Peyer's patch (tissue), 4 donors: ENCODE measurements around the gene DIAPH2. TPM values are rescaled to one million over a fixed set of nuclear protein-coding genes. Genes with fewer than 3 reads are reported as not detected.

Experiments
- DNase-seq, 3 donors: peaks; one replicate each; pipeline ENCODE4 v3.0.0-alpha.2; 2017 to 2019
- H3K27ac ChIP-seq, 4 donors: fragments of 200-600 bp; sonication (generic); one replicate each; pipeline ENCODE4 v1.5.1; 2016 to 2019
- H3K27me3 ChIP-seq, 2 donors: fragments of 200-600 bp; sonication (generic); one replicate each; pipeline ENCODE4 v1.5.1; 2019
- H3K36me3 ChIP-seq, 3 donors: fragments of 200-600 bp; sonication (generic); one replicate each; pipeline ENCODE4 v1.5.1; 2016 to 2019
- H3K4me1 ChIP-seq, 4 donors: fragments of 200-600 bp; sonication (generic); one replicate each; pipeline ENCODE4 v1.5.1; 2016 to 2019
- H3K4me3 ChIP-seq, 4 donors: fragments of 200-600 bp; sonication (generic); 1 replicate in 3 of 4; 2 replicates in 1 of 4; pipeline ENCODE4 v1.5.1; 2016 to 2019; ENCODE audit warnings: mild to moderate bottlenecking in 1 of 4
- H3K9me3 ChIP-seq, 4 donors: fragments of 200-600 bp; sonication (generic); one replicate each; pipeline ENCODE4 v1.5.1; 2016 to 2019; ENCODE audit warnings: mild to moderate bottlenecking in 1 of 4
- POLR2A ChIP-seq, 2 donors: fragments of 450-650 bp; IDR thresholded peaks; one replicate each; pipeline ENCODE4 v1.5.1; 2017; ENCODE audit warnings: antibody characterized with exemption in 2 of 2, mild to moderate bottlenecking in 2 of 2, moderate library complexity in 2 of 2
- total RNA-seq, 4 donors: library from RNA; depleted of rRNA; stranded (reverse); fragments of >200 nt; gene quantifications; one replicate each; pipeline ENCODE4 v1.1.0, GENCODE V29; 2016
- TF ChIP-seq, protein P1 (sequence below), 6 experiments: fragments of 450-650 bp in 4 of 6; fragments of 200-600 bp in 2 of 6; sonication (generic) in 1 of 6; IDR thresholded peaks; one replicate each; pipeline ENCODE4 v1.5.1; 2017 to 2019; ENCODE audit warnings: antibody characterized with exemption in 6 of 6, mild to moderate bottlenecking in 3 of 6, moderate library complexity in 1 of 6

Gene DIAPH2
- total RNA-seq, 4 donors from 2014 or later = 15.1 to 114 (median 33.0) TPM

DNA sequence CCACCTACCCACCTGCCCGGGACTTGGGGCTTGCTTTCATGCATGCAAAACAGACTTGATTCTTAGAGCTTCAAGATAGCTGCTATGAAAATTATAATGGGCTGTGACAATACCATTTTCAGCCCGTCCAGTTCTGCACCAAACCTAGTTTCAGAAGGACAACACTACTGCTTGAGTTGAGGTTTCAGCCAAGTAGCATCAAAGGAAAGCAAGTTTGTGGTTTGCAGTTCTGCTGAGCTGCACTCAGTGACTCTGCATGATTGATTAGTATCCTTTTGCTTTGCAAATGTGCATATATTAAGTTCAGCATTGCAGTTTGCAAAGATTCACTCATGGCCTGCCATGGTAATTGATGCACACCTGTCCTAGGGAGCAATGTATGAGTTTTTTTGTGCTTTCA, 641.8 kb downstream of the DIAPH2 start:
- H3K36me3 ChIP-seq = no peaks in the 10 kb centered on the region
- H3K4me1 ChIP-seq = no peaks in the 10 kb centered on the region
- H3K27ac ChIP-seq = no peak overlapping the region
- DNase-seq = no peak
- no peak for TF ChIP-seq POLR2A (IDR thresholded peaks at IDR 0.05)
- TF ChIP-seq, protein P1, sequence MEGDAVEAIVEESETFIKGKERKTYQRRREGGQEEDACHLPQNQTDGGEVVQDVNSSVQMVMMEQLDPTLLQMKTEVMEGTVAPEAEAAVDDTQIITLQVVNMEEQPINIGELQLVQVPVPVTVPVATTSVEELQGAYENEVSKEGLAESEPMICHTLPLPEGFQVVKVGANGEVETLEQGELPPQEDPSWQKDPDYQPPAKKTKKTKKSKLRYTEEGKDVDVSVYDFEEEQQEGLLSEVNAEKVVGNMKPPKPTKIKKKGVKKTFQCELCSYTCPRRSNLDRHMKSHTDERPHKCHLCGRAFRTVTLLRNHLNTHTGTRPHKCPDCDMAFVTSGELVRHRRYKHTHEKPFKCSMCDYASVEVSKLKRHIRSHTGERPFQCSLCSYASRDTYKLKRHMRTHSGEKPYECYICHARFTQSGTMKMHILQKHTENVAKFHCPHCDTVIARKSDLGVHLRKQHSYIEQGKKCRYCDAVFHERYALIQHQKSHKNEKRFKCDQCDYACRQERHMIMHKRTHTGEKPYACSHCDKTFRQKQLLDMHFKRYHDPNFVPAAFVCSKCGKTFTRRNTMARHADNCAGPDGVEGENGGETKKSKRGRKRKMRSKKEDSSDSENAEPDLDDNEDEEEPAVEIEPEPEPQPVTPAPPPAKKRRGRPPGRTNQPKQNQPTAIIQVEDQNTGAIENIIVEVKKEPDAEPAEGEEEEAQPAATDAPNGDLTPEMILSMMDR (IDR thresholded peaks at IDR 0.05) = no peak
- no peaks in the 10 kb centered on the region for H3K9me3 ChIP-seq
- no peak overlapping the region for H3K4me3 ChIP-seq
- H3K27me3 ChIP-seq = no peaks in the 10 kb centered on the region

DNA sequence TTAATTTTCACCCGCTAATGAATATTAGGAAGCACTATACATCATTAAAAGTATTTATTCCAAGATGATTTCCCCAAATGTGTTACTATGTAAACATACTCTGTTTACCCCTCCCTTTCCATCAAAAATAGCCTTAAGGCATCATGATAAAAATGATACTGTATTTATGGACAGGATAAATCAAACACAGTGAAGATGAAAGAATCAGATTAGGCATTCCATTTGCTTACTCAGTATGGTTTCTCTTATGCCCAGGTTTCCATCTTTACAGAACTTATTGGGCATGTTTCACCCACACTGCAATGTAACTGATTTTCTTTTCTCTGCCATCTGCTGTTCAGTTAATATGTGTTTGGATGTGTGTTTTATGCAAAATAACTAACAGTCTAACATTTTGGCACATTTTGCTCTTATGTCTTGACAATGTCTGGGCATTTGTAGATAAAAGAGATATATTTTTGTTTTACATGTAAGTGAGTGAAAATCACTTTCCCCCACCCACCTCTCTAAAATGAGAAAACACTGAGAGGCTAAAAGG, 644.3 kb downstream of the DIAPH2 start:
- no peaks in the 10 kb centered on the region for H3K4me1 ChIP-seq
- no peak overlapping the region for H3K27ac ChIP-seq
- H3K27me3 ChIP-seq = no peaks in the 10 kb centered on the region
- TF ChIP-seq, protein P1 (IDR thresholded peaks at IDR 0.05) = no peak
- TF ChIP-seq POLR2A (IDR thresholded peaks at IDR 0.05) = no peak
- no peak for DNase-seq
- no peaks in the 10 kb centered on the region for H3K36me3 ChIP-seq
- H3K4me3 ChIP-seq = no peak overlapping the region
- no peaks in the 10 kb centered on the region for H3K9me3 ChIP-seq

- Histone ChIP-seq H3K4me3 (no peak overlapping the region), H3K27ac (no peak overlapping the region), H3K36me3 (no peaks in the 10 kb centered on the region)
Observed at GRCh38 chrX:97330151-97330550, 645.5 kb downstream of the DIAPH2 start.

DNA sequence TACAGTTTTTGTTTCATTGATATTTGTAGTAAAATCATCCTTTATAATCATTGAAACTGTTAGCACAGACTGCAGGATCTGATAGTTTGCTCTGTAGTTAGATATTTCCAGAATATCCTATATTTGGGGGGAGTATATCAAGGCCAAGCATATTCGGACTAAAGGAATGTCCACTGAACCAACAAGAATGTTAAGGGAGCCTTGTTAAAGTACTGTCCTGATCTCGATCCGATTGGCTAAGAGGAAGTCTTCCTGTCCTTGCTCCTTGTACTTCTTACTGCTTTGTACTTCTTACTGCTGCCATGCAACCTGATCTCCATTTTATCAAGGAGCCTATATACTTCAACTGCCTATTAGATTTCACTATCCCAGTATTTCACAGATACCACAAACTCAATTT, 648.3 kb downstream of the DIAPH2 start:
- Histone ChIP-seq H3K4me1 (no peaks in the 10 kb centered on the region), H3K27me3 (no peaks in the 10 kb centered on the region), H3K9me3 (no peaks in the 10 kb centered on the region), H3K36me3 (no peaks in the 10 kb centered on the region), H3K4me3 (no peak overlapping the region), H3K27ac (no peak overlapping the region)
- no peak for TF ChIP-seq POLR2A (IDR thresholded peaks at IDR 0.05)
- TF ChIP-seq, protein P1 (IDR thresholded peaks at IDR 0.05) = no peak
- DNase-seq = no peak

More at GRCh38 chrX:97330151-97330550, 645.5 kb downstream of the DIAPH2 start:
- no peak for DNase-seq
- no peaks in the 10 kb centered on the region for H3K9me3 ChIP-seq
- no peak for TF ChIP-seq POLR2A (IDR thresholded peaks at IDR 0.05)
- TF ChIP-seq, protein P1 (IDR thresholded peaks at IDR 0.05) = no peak
- H3K4me1 ChIP-seq = no peaks in the 10 kb centered on the region
- H3K27me3 ChIP-seq = no peaks in the 10 kb centered on the region

DNA sequence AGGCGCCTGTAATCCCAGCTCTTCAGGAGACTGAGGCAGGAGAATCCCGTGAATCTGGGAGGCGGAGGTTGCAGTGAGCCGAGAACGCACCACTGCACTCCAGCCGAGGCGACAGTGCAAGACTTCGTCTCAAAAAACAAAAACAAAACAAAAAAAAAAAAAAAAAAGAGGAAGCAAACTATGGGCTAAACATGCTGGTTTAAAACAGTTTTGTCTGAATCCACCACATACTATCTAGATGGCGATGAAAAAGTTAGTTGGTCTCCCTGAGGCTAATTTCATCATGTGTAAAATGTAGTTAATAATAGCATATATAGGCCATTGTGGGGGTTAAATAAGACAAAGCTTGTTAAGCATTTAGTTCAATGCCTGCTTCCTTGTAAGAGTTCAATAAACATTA, 650.2 kb downstream of the DIAPH2 start:
- no peaks in the 10 kb centered on the region for H3K36me3 ChIP-seq
- no peak for DNase-seq
- TF ChIP-seq, protein P1 (IDR thresholded peaks at IDR 0.05) = no peak
- no peak for TF ChIP-seq POLR2A (IDR thresholded peaks at IDR 0.05)
- H3K27ac ChIP-seq = no peak overlapping the region
- no peaks in the 10 kb centered on the region for H3K4me1 ChIP-seq
- no peak overlapping the region for H3K4me3 ChIP-seq
- no peaks in the 10 kb centered on the region for H3K27me3 ChIP-seq
- H3K9me3 ChIP-seq = no peaks in the 10 kb centered on the region

- DNase-seq = no peak
- H3K36me3 ChIP-seq = no peaks in the 10 kb centered on the region
- H3K4me1 ChIP-seq = no peaks in the 10 kb centered on the region
- TF ChIP-seq, protein P1 (IDR thresholded peaks at IDR 0.05) = no peak
- no peak for TF ChIP-seq POLR2A (IDR thresholded peaks at IDR 0.05)
- no peaks in the 10 kb centered on the region for H3K27me3 ChIP-seq
- no peak overlapping the region for H3K4me3 ChIP-seq
- no peak overlapping the region for H3K27ac ChIP-seq
- H3K9me3 ChIP-seq = no peaks in the 10 kb centered on the region
Observed at GRCh38 chrX:97344724-97345123, 660.1 kb downstream of the DIAPH2 start.
